Osteoblast (primary cell): ENCODE measurements around the gene RHOC. TPM values are rescaled to one million over a fixed set of nuclear protein-coding genes. Genes with fewer than 3 reads are reported as not detected.
A peak's percentile ranks its signal among the peaks of the same experiment; 100 is the strongest.

ENCODE experiments used
- DNase-seq: peaks from one replicate; pipeline ENCODE4 v3.0.0; 2011; ENCODE audit warnings: low spot score, mixed read lengths; ENCODE audit not compliant: insufficient read length; ENCODE audit errors: missing footprints
- H2AFZ ChIP-seq: 2 replicates; pipeline ENCODE4 v1.6.0; 2011; ENCODE audit warnings: mild to moderate bottlenecking, low read length
- H3K27ac ChIP-seq: 2 replicates; pipeline ENCODE4 v1.5.1; 2011; ENCODE audit warnings: mild to moderate bottlenecking, low read depth, low read length, moderate library complexity
- H3K27me3 ChIP-seq: 2 replicates; pipeline ENCODE4 v1.6.0; 2012; ENCODE audit warnings: mild to moderate bottlenecking, control low read depth, inconsistent platforms, low read length, moderate library complexity; ENCODE audit not compliant: insufficient read depth
- H3K36me3 ChIP-seq: 2 replicates; pipeline ENCODE4 v1.5.1; 2011; ENCODE audit warnings: mild to moderate bottlenecking, low read length, control low read depth, moderate library complexity; ENCODE audit not compliant: insufficient read depth
- H3K4me1 ChIP-seq: 2 replicates; pipeline ENCODE4 v1.5.1; 2011; ENCODE audit warnings: mild to moderate bottlenecking, low read length, control low read depth, moderate library complexity; ENCODE audit not compliant: insufficient read depth
- H3K4me2 ChIP-seq: 2 replicates; pipeline ENCODE4 v1.6.0; 2011; ENCODE audit warnings: mild to moderate bottlenecking, low read length; ENCODE audit not compliant: insufficient read depth
- H3K4me3 ChIP-seq: fragments of 200-600 bp; sonication (generic); 3 replicates; pipeline ENCODE4 v1.5.1; 2012; ENCODE audit warnings: mild to moderate bottlenecking, low read length, inconsistent platforms; ENCODE audit not compliant: insufficient read depth
- H3K79me2 ChIP-seq: 2 replicates; pipeline ENCODE4 v1.6.0; 2012; ENCODE audit warnings: mild to moderate bottlenecking, low read length, control low read depth, inconsistent platforms; ENCODE audit not compliant: insufficient read depth
- H3K9me3 ChIP-seq: 2 replicates; pipeline ENCODE4 v1.5.1; 2011; ENCODE audit warnings: low read depth, low read length, control low read depth
- H4K20me1 ChIP-seq: 2 replicates; pipeline ENCODE4 v1.6.0; 2012; ENCODE audit warnings: mild to moderate bottlenecking, low read length, control low read depth; ENCODE audit not compliant: insufficient read depth
- CTCF ChIP-seq: IDR thresholded peaks from 2 replicates; pipeline ENCODE4 v1.5.1; 2011; ENCODE audit warnings: mild to moderate bottlenecking, low read depth, low read length, moderate library complexity; ENCODE audit errors: extremely low read depth
- total RNA-seq: library from RNA; depleted of rRNA; stranded (reverse); fragments of >200 nt; gene quantifications from 2 replicates; pipeline ENCODE4 v1.2.3, GENCODE V29; 2012

RHOC gene
- total RNA-seq, 1 donor: 325 TPM

- Histone ChIP-seq H3K4me2 (peak overlapping the region; percentile 86), H3K9me3 (no peaks in the 10 kb centered on the region), H3K27ac (no peak overlapping the region), H4K20me1 (no peaks in the 10 kb centered on the region), H3K4me3 (peak overlapping the region; percentile 65), H3K36me3 (no peaks in the 10 kb centered on the region), H2AFZ (peak overlapping the region; percentile 84), H3K4me1 (peaks cover 5% of the 10 kb centered on the region), H3K27me3 (no peaks in the 10 kb centered on the region), H3K79me2 (no peaks in the 10 kb centered on the region)
- TF ChIP-seq CTCF: peak; percentile 46
- peak; percentile 93 for DNase-seq
Measured at GRCh38 chr1:112744009-112744578, 37.2 kb upstream of the RHOC start.

GRCh38 chr1:112743174-112744008 lies 36.5 kb upstream of the RHOC start:
- H3K4me3 ChIP-seq: peak overlapping the region; percentile 65
- DNase-seq: no peak
- H3K9me3 ChIP-seq: no peaks in the 10 kb centered on the region
- no peaks in the 10 kb centered on the region for H4K20me1 ChIP-seq
- TF ChIP-seq CTCF: no peak
- H3K27me3 ChIP-seq: peaks cover 3% of the 10 kb centered on the region
- no peaks in the 10 kb centered on the region for H3K79me2 ChIP-seq
- no peaks in the 10 kb centered on the region for H3K36me3 ChIP-seq
- H3K4me1 ChIP-seq: peaks cover 5% of the 10 kb centered on the region
- H3K4me2 ChIP-seq: peak overlapping the region; percentile 86
- peak overlapping the region; percentile 84 for H2AFZ ChIP-seq
- no peak overlapping the region for H3K27ac ChIP-seq

- Histone ChIP-seq H3K36me3 (no peaks in the 10 kb centered on the region), H3K79me2 (no peaks in the 10 kb centered on the region), H3K9me3 (no peaks in the 10 kb centered on the region), H3K4me1 (peaks cover 3% of the 10 kb centered on the region), H3K4me2 (no peak overlapping the region), H3K27me3 (peaks cover 3% of the 10 kb centered on the region), H2AFZ (no peak overlapping the region), H3K4me3 (no peak overlapping the region), H3K27ac (no peak overlapping the region), H4K20me1 (no peaks in the 10 kb centered on the region)
- TF ChIP-seq CTCF: no peak
- no peak for DNase-seq
Measured at GRCh38 chr1:112737573-112737972, 30.6 kb upstream of the RHOC start.

- Histone ChIP-seq H3K27ac (peak overlapping the region; percentile 17), H4K20me1 (no peaks in the 10 kb centered on the region), H3K4me2 (no peak overlapping the region), H3K9me3 (no peaks in the 10 kb centered on the region), H3K27me3 (peaks cover 3% of the 10 kb centered on the region), H3K4me3 (no peak overlapping the region), H3K79me2 (no peaks in the 10 kb centered on the region), H2AFZ (no peak overlapping the region), H3K36me3 (no peaks in the 10 kb centered on the region), H3K4me1 (peaks cover 3% of the 10 kb centered on the region)
- peak; percentile 96 for DNase-seq
- no peak for TF ChIP-seq CTCF
Measured at GRCh38 chr1:112735752-112736151, 28.8 kb upstream of the RHOC start.
